NCI-H2227 (cell line): ENCODE measurements around the gene MAFF.

Source experiments
- DNase-seq: peaks from one replicate; lab custom pipeline; 2025; ENCODE audit not compliant: unreplicated experiment; lab: John Stamatoyannopoulos, UW

Gene MAFF

DNA sequence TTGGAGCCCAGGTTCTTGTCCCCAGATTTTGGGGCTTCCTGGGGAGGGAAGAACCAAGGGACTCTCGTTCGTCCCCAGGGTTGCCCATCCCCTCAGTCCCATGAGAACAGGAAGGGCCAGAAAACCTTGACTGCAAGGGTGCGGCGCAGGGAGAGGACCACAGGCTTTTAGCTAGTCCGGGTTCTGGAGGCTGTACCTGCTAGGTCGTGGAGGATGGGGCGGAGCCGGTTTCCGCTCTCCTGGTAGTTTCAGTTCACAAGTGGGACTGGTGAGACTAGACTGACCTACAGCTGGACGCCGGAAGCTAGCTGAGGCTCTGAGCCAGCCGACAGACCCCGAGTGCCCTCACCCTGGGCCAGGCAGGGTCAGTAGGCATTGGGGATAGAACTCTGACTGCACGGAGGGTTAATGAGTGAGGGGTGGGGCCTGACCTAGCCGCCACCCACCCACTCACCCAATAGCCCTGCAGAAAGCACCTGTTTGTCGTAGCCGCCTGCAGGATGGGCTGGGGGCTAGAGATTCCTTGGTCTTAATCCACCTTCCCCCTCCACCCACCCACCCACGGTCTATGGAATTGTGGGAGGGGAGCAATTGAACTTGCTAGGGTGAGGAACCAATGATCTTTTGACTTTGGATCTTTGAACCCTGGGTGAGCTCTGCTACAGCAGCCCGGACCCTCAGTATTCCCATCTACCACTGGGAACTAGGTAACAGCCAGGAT, 1.5 kb downstream of the MAFF start:
- DNase-seq: peak; percentile 38

- no peak for DNase-seq
Measured at GRCh38 chr22:38203855-38204514, 2.2 kb downstream of the MAFF start.

DNA sequence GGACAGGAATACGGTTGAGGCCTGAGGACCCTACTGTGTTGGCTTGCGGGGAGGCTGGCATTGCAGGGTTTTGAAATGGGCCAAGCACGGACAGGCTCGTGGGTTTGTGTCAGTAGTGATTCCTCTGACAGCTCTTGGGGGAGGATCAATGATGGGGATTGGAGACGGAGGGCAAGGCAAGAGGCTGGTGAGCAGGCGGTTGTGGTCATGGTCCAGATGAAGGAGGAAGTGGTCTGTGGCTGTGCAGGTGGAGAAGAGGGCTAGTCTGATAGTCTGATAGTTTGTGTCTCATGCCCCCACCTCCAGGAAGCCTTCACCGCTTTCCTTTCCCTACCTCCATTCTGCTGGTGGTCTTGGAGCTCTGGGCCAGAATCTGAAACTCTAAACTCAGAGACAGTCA, 3.0 kb downstream of the MAFF start:
- no peak for DNase-seq

DNA sequence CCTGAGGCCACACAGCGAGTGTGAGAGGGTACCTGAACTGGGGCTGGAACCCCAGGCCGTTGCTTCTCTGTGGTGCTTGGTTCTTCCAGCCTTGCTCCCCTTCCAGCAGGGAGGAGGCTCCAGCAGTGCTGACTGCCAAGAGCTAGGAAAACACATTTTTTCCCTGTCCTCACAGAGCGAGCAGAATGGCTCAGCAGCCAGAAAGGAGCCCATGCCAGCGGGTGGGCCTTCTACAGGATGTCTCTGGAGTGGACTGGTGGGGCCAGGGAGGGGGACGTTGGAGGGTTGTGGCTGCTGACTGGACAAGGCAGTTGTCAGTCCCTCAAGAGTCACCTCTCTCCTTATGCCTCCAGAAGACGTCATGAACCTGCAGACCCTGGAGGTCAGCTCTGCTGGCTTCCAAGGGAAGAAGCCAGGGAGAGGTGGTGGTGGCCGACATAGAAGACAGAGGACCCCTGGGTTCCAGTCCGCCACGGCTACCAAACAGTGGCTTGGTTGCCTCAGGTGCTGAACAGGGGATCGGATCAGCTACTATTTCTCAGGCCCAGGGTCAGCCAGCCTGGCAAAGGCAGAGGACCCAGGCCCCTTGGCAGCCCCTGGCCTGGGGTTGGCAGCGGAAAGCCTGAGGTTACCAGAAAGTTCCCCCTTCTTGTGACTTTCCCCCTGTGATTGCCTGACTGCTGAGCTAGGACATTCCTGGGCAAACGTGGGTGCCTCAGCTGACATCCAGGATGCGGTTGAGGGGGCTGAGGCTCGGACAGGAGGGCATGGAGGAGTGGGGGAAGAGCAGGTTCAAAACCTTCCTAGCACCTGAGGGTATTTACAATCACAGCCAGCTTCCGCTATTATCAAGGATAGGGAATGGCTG, 3.7 kb downstream of the MAFF start:
- DNase-seq: no peak

DNA sequence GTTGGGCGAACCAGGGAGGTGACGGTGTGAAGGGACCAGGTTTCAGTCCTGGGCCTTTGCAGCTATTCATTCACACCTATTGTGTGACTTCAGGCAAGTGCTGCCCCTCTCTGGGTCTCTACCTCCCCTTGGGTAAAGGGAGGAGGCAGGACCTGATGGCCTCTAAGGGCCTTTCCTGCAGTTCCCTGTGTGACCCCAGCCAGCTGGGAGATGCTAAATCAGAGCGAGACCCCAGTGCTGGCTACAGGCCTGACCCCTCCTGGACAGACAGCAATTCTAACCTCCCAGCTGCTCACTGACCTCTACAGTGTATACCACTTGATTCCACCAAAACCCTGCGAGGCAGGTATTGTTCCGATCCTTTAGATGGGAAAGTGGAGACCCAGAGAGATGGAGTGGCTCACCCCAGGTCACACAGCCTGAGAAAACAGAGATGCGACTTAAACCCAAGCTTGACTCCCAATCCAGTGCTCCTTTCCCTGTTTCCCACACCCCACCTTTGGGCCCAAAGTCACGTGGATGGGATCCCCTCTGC, 6.2 kb downstream of the MAFF start:
- no peak for DNase-seq

- DNase-seq: no peak
Measured at GRCh38 chr22:38208551-38208968, 6.8 kb downstream of the MAFF start.

- no peak for DNase-seq
Measured at GRCh38 chr22:38211556-38211955, 9.8 kb downstream of the MAFF start.

DNA sequence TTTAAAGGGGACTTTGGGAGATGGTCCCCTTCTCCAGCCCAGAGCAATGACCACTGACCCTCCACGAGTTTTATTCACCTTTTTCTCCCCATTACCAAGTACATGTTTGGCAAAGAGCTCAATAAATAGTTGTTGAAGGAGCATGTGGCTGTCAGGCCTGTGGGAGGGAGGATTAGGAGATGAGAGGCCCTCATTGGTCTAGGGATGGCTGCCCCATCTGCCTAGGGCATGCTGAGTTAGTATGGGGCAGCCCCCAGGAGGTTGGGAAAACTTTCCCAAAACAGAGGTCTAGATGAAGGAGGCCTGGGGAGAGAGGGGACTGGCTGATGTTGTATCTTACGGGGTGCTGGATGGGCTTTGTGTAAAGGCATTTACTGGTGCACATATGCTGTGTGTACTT, 10.6 kb downstream of the MAFF start:
- DNase-seq: no peak

DNA sequence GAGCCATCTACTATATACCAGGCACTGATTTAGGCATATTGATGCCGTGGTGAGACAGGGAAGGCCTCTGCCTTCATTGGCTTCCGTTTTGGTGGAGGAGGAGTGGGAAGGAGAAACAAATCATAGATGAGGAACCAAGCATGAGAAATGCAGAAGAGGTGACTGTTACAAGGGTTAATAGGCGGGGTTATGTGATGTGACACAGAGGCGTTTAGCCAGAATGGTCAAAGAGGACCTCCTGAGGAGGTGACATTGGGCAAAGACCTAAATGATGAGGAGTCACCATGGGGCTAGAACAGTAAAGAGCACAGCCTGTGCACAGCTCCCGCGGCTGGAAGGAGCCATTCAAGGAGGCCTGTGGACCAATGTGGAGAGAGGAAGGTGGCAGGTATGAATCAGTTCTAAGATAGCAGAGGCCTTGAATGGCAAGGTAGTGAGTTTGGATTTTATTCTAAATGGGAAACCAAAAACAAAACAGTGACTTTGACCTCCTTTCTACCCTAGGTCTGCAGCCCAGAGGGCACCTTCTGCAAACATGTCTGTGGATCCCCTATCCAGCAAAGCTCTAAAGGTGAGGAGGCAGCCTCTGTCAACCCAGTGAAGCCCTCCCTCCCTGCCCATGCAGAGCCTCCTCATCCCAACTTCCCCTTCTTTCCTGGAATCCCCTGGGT, 11.7 kb downstream of the MAFF start:
- no peak for DNase-seq

DNA sequence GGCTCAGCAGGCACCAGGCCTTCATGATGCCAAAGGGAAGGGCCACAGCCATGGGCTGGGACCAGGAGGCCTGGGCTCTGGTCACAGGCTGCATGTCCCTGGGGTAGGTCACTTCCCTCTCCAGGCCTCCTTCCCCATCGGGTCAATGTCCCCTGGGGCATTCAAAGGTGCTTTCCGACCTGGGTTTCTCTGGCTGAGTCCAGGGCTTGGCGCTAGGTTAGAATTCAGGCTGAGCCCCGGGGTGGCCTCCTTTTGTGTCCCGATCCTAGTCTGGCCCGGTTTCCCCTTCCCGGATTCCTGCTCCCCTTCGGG, 12.2 kb downstream of the MAFF start:
- no peak for DNase-seq

GRCh38 chr22:38214302-38215056, 12.7 kb downstream of the MAFF start:
- no peak for DNase-seq

DNA sequence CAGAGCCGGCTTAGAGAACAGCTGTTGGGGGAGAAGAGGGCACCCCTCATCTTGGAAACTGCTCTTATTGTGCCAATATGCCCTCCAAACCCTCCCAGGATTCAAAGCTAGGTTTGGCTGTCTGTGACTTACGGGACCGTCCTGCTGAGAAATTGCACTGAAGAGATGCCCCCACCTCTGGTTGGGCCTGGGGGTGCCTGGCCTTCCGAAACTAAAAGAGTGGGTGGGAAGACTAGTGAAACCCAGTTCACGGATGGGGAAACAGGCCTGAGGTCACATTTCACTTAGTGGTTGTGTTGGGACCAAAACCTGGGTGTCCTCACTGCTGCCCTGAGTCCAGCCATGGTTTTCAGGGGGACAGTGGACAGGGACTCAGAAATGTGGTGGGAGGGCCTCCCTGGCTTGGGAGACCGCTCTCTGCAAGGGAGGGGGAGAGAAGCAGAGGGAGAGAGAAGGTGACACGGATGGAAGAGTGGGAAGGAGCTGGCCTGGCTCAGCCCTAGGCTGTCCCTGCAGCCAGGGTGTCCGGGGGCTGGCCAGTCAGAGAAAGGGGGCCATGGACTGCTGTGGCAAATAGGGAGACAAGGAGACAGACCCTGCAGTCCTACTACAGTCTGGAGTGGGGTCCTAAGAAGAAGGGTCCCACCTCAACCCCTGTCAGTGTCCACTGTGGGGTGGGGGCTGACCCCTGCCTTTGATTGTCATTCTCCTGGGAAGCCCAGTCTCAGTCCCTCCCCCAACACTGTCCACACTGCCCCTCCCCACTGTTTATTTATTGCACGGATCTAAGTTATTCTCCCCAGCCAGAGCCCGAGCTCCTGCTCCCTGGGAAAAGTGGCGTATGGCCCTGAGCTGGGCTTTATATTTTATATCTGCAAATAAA, 13.6 kb downstream of the MAFF start:
- no peak for DNase-seq

DNA sequence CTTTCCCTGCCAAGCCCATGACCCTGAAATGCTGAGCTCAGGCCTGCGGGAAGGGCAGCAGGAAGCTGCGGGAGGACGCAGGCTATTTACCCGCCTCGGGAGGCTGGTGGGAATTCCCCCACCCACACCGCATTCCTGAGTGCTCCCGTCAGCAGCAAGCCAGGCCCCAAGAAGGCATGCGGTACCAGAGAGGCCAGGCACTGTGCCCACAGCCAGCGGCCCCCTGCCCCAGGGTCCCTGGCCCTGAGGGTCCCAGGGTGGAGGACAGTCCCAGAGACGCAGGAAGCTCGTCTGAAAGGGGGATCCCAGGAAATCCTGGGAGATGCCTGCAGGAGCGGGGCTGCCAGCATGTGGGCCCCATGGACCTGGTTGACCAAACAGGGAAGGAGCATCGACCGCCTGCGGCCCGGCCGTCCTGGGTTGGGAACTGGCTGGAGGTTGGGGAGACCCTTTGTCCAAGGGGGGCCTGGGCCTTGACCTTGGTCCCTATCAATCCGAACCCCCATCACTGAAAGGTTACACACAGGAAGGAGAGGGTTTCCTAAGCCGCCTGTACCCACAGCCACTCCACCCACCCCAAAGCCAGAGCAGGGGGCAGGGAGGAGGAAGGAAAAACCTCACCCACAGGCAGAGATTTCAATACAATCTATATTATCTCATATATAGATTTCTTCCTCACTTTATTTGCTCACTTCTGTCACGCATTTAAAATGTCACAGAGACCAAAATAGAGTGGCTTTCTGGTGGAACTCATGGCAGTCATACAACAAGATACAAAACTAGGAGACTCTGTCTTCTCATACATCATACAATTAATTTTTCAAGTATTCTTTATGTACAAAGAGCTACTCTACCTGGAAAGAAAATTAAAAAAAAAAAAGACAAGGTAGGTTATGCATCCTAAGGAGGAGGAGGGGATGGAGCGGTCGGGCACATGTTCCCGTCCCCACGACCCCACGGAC, 17.1 kb downstream of the MAFF start:
- DNase-seq: no peak

DNA sequence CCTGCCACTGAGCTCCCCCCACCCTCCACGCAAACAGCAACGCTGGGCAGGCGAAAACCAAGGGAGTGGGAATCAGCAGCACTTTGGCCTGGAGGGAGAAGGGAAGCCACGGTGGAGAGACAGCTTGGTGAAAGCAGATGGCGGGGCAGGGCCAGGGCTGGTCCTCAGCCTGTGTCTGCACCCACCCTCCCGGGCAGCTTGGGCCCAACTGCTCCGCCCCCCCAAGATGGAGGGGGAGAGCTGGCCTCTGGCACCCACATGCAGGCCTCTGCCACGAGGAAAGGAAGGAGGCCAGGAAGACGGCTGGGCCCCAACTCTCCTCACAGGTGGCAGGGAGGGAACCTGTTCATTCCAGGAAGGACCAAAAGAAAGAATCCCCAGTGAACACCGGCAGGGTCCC, 17.8 kb downstream of the MAFF start:
- DNase-seq: no peak

DNA sequence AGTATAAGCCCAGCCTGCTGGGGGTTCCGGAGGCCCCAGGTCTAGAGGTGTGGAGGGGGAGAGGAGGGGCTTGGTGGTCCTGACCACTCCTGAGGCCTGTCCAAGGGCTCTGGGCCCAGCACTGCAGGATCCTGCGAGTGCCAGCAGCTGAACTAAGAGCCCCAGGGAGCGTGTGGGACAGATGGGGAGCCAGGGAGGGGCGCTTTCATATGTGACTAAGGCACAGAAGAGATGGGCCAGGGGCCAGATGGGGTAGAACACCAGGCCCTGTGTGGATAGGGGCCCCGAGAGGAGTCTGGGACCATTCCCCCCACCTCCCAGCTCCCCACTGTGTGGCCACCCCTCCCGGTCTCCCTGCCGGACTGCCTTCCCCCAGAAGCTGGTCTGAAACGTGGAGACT, 18.4 kb downstream of the MAFF start:
- no peak for DNase-seq

GRCh38 chr22:38220653-38221386, 19.0 kb downstream of the MAFF start:
- no peak for DNase-seq

DNA sequence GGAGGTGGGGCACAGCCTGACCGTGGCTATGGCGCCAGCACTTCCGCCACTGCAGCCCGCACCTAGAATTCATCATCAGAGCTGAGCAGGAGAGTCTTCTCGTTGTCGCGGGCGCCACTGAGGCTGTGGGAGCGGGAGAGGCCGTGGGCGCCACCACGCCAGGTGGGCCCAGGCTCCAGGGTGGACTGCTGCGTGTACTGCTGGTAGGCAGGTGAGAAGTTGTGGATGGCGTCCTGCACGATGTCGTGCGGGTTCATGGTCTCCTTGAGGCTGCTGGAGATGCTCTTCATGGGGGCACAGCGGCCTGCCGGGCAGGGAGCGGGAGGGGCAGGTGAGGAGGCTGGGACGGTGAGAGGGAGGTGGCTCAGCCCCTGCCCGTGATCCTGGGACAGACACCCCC, 19.6 kb downstream of the MAFF start:
- DNase-seq: no peak
